Uterus (tissue), 2 donors: ENCODE measurements around the gene SSB.

Experiments used
- POLR2A ChIP-seq, 2 donors: fragments of 450-650 bp; IDR thresholded peaks; one replicate each; pipeline ENCODE4 v1.6.1; 2016; ENCODE audit warnings: antibody characterized with exemption in 2 of 2, mild to moderate bottlenecking in 1 of 2, moderate library complexity in 1 of 2
- TF ChIP-seq, protein P1 (sequence below), 4 experiments: fragments of 200-600 bp in 2 of 4; fragments of 450-650 bp in 2 of 4; sonication (generic) in 2 of 4; IDR thresholded peaks; one replicate each; pipeline ENCODE4 v1.5.1; 2016 to 2019; ENCODE audit warnings: antibody characterized with exemption in 4 of 4, mild to moderate bottlenecking in 2 of 4, moderate library complexity in 1 of 4

DNA sequence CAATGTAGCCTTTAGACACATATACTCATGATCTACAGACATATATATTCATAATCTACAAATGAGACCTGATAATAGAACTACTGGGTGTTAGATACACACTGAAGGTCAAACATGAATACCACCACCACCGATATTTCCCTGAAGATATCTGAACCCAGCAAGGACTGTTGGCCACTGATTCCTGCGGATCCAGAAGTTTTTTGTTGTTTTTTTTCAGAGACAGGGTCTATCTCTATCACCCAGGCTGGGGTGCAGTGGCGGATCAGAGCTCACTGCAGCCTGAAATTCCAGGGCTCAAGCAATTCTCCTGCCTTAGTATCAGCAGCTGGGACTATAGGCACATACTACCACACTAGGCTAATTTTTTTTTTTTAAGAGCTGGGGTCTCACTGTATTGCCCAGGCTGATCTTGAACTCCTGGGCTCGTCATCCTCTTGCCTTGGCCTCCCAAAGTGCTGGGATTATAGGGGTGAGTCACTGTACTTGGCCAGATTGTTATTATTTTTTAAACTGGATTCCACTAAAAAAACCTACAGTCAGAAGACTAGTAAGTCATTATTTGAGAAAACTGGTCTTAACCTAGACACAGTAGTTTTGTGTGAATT is 24.2 kb downstream of the SSB start:
- TF ChIP-seq, protein P1, sequence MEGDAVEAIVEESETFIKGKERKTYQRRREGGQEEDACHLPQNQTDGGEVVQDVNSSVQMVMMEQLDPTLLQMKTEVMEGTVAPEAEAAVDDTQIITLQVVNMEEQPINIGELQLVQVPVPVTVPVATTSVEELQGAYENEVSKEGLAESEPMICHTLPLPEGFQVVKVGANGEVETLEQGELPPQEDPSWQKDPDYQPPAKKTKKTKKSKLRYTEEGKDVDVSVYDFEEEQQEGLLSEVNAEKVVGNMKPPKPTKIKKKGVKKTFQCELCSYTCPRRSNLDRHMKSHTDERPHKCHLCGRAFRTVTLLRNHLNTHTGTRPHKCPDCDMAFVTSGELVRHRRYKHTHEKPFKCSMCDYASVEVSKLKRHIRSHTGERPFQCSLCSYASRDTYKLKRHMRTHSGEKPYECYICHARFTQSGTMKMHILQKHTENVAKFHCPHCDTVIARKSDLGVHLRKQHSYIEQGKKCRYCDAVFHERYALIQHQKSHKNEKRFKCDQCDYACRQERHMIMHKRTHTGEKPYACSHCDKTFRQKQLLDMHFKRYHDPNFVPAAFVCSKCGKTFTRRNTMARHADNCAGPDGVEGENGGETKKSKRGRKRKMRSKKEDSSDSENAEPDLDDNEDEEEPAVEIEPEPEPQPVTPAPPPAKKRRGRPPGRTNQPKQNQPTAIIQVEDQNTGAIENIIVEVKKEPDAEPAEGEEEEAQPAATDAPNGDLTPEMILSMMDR (IDR thresholded peaks at IDR 0.05) = no peak
- no peak for TF ChIP-seq POLR2A (IDR thresholded peaks at IDR 0.05)
